Suprapubic skin (tissue), 4 donors: ENCODE results near the gene ANXA10. TPM values are rescaled to one million over a fixed set of nuclear protein-coding genes. Genes with fewer than 3 reads are reported as not detected.

Experiments used
- DNase-seq, 2 donors: peaks; one replicate each; pipeline ENCODE4 v3.0.0-alpha.2; 2019; ENCODE audit warnings: low spot score in 2 of 2
- H3K27ac ChIP-seq: fragments of 200-600 bp; sonication (generic); one replicate; pipeline ENCODE4 v1.5.1; 2019
- H3K27me3 ChIP-seq: fragments of 200-600 bp; sonication (generic); one replicate; pipeline ENCODE4 v1.5.1; 2019
- H3K36me3 ChIP-seq: fragments of 200-600 bp; sonication (generic); one replicate; pipeline ENCODE4 v1.5.1; 2019
- H3K4me1 ChIP-seq: fragments of 200-600 bp; sonication (generic); one replicate; pipeline ENCODE4 v1.5.1; 2019
- H3K4me3 ChIP-seq: fragments of 200-600 bp; sonication (generic); one replicate; pipeline ENCODE4 v1.5.1; 2019; ENCODE audit warnings: mild to moderate bottlenecking
- H3K9me3 ChIP-seq: fragments of 200-600 bp; sonication (generic); one replicate; pipeline ENCODE4 v1.5.1; 2019
- EP300 ChIP-seq: sonication (generic); formaldehyde crosslinking; IDR thresholded peaks from one replicate; pipeline ENCODE4 v1.6.1; 2017; ENCODE audit warnings: antibody characterized with exemption
- POLR2A ChIP-seq, 2 donors: fragments of 450-650 bp; IDR thresholded peaks; one replicate each; pipeline ENCODE4 v1.6.1; 2017; ENCODE audit warnings: antibody characterized with exemption in 2 of 2, mild to moderate bottlenecking in 2 of 2, moderate library complexity in 2 of 2
- POLR2AphosphoS5 ChIP-seq, 3 donors: sonication (generic); formaldehyde crosslinking; IDR thresholded peaks; one replicate each; pipeline ENCODE4 v1.6.1; 2017; ENCODE audit warnings: antibody characterized with exemption in 3 of 3
- WGBS: methylation state at CpG from one replicate; pipeline ENCODE4 v1.1.5; 2018; 5-methylcytosine and 5-hydroxymethylcytosine counted together
- total RNA-seq, 4 donors: library from RNA; depleted of rRNA; stranded (reverse); fragments of >200 nt; gene quantifications; one replicate each; pipeline ENCODE4 v1.1.0, GENCODE V29; 2016
- TF ChIP-seq, protein P1 (sequence below), 2 donors: fragments of 200-600 bp in 1 of 2; fragments of 450-650 bp in 1 of 2; sonication (generic) in 1 of 2; IDR thresholded peaks; one replicate each; pipeline ENCODE4 v1.5.1; 2016 to 2019; ENCODE audit warnings: antibody characterized with exemption in 2 of 2, mild to moderate bottlenecking in 1 of 2, moderate library complexity in 1 of 2

The ANXA10 gene
- total RNA-seq, 4 donors from 2014 or later: not detected

GRCh38 chr4:168118116-168118655 lies 25.8 kb downstream of the ANXA10 start:
- 86% methylated on average over 1 of the region's 1 CpG for WGBS
- no peaks in the 10 kb centered on the region for H3K27me3 ChIP-seq
- no peak for TF ChIP-seq EP300
- TF ChIP-seq, protein P1, sequence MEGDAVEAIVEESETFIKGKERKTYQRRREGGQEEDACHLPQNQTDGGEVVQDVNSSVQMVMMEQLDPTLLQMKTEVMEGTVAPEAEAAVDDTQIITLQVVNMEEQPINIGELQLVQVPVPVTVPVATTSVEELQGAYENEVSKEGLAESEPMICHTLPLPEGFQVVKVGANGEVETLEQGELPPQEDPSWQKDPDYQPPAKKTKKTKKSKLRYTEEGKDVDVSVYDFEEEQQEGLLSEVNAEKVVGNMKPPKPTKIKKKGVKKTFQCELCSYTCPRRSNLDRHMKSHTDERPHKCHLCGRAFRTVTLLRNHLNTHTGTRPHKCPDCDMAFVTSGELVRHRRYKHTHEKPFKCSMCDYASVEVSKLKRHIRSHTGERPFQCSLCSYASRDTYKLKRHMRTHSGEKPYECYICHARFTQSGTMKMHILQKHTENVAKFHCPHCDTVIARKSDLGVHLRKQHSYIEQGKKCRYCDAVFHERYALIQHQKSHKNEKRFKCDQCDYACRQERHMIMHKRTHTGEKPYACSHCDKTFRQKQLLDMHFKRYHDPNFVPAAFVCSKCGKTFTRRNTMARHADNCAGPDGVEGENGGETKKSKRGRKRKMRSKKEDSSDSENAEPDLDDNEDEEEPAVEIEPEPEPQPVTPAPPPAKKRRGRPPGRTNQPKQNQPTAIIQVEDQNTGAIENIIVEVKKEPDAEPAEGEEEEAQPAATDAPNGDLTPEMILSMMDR (IDR thresholded peaks at IDR 0.05): no peak
- no peak for TF ChIP-seq POLR2A (IDR thresholded peaks at IDR 0.05)
- TF ChIP-seq POLR2AphosphoS5 (IDR thresholded peaks at IDR 0.05): no peak
- no peak overlapping the region for H3K4me3 ChIP-seq
- DNase-seq: no peak
- no peaks in the 10 kb centered on the region for H3K9me3 ChIP-seq
- H3K36me3 ChIP-seq: no peaks in the 10 kb centered on the region
- H3K4me1 ChIP-seq: no peaks in the 10 kb centered on the region
- no peak overlapping the region for H3K27ac ChIP-seq

GRCh38 chr4:168119100-168119499 lies 26.8 kb downstream of the ANXA10 start:
- H3K36me3 ChIP-seq: no peaks in the 10 kb centered on the region
- no peak overlapping the region for H3K4me3 ChIP-seq
- H3K27ac ChIP-seq: no peak overlapping the region
- whole genome bisulfite sequencing: 41% methylated on average over 1 of the region's 1 CpG
- DNase-seq: no peak
- TF ChIP-seq, protein P1 (IDR thresholded peaks at IDR 0.05): no peak
- TF ChIP-seq EP300: no peak
- TF ChIP-seq POLR2AphosphoS5 (IDR thresholded peaks at IDR 0.05): no peak
- TF ChIP-seq POLR2A (IDR thresholded peaks at IDR 0.05): no peak
- H3K9me3 ChIP-seq: no peaks in the 10 kb centered on the region
- H3K4me1 ChIP-seq: no peaks in the 10 kb centered on the region
- no peaks in the 10 kb centered on the region for H3K27me3 ChIP-seq

- H3K4me3 ChIP-seq: no peak overlapping the region
- TF ChIP-seq EP300 (no peak), POLR2A (IDR thresholded peaks at IDR 0.05) (no peak), POLR2AphosphoS5 (IDR thresholded peaks at IDR 0.05) (no peak)
- TF ChIP-seq, protein P1 (IDR thresholded peaks at IDR 0.05): no peak
- DNase-seq: no peak
- H3K9me3 ChIP-seq: no peaks in the 10 kb centered on the region
- no peaks in the 10 kb centered on the region for H3K4me1 ChIP-seq
- 46% methylated on average over 3 of the region's 3 CpGs for WGBS
- H3K36me3 ChIP-seq: no peaks in the 10 kb centered on the region
- H3K27me3 ChIP-seq: no peaks in the 10 kb centered on the region
- H3K27ac ChIP-seq: no peak overlapping the region
These were observed 27.6 kb downstream of the ANXA10 start for GRCh38 chr4:168119890-168120289.

DNA sequence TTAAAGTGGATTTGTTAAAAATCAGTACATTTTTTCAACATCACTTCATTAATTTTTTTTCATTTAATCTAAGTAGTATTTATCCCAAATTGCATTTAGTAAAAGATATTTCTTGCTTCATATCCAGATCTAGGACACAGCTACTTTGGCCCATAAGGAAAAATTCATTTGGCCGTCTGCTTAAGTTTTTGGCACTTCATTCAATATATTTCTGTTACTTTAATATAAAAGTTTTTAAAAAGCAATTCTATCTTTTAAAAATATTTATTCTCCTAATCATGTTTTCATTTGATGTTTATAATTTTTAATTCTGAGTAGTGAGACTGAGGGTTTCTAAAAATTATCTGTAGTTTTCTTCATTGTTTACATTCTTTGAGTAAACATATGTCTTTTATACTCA lies 28.5 kb downstream of the ANXA10 start:
- Histone ChIP-seq H3K27me3 (no peaks in the 10 kb centered on the region), H3K27ac (no peak overlapping the region), H3K36me3 (no peaks in the 10 kb centered on the region), H3K4me1 (no peaks in the 10 kb centered on the region), H3K4me3 (no peak overlapping the region), H3K9me3 (no peaks in the 10 kb centered on the region)
- TF ChIP-seq, protein P1 (IDR thresholded peaks at IDR 0.05): no peak
- TF ChIP-seq POLR2AphosphoS5 (IDR thresholded peaks at IDR 0.05): no peak
- TF ChIP-seq POLR2A (IDR thresholded peaks at IDR 0.05): no peak
- TF ChIP-seq EP300: no peak
- no peak for DNase-seq
- 66% methylated on average over 1 of the region's 1 CpG for WGBS

GRCh38 chr4:168124008-168124641 lies 31.8 kb downstream of the ANXA10 start:
- H3K9me3 ChIP-seq: no peaks in the 10 kb centered on the region
- TF ChIP-seq, protein P1 (IDR thresholded peaks at IDR 0.05): no peak
- H3K27me3 ChIP-seq: no peaks in the 10 kb centered on the region
- no peak overlapping the region for H3K27ac ChIP-seq
- H3K4me3 ChIP-seq: no peak overlapping the region
- no peak for DNase-seq
- 84% methylated on average over 5 of the region's 5 CpGs for WGBS
- H3K36me3 ChIP-seq: no peaks in the 10 kb centered on the region
- H3K4me1 ChIP-seq: no peaks in the 10 kb centered on the region
